ENCODE data around the gene SBK2. TPM values are rescaled to one million over a fixed set of nuclear protein-coding genes. Genes with fewer than 3 reads are reported as not detected.

Gene SBK2
- total RNA-seq, 4 donors from 2014 or later, result not detected

GRCh38 chr19:55492362-55492944 lies 44.5 kb downstream of the SBK2 start:
- H3K4me1 ChIP-seq, result peaks cover 6% of the 10 kb centered on the region in 2 donors
- intact Hi-C loops (cut with DNase I), result no loop called here
- H3K27ac ChIP-seq, result no peak overlapping the region
- H3K36me3 ChIP-seq, result no peaks in the 10 kb centered on the region
- no peaks in the 10 kb centered on the region for H3K9me3 ChIP-seq
- no peaks in the 10 kb centered on the region for H3K27me3 ChIP-seq
- 47 to 61% methylated on average over 12 of the region's 12 CpGs for WGBS, 2 donors
- no peak for DNase-seq
- H3K4me3 ChIP-seq (replicated peaks in 1 of 3), result no peak overlapping the region
- TF ChIP-seq CTCF (IDR thresholded peaks at IDR 0.05) (no peak), POLR2A (IDR thresholded peaks at IDR 0.05) (no peak)

GRCh38 chr19:55491546-55492360 lies 45.2 kb downstream of the SBK2 start:
- H3K27me3 ChIP-seq, result no peaks in the 10 kb centered on the region
- H3K9me3 ChIP-seq, result no peaks in the 10 kb centered on the region
- intact Hi-C loops (cut with DNase I), result no loop called here
- peak overlapping the region in 1 of 3 donors; percentile 8 for H3K27ac ChIP-seq
- no peak overlapping the region for H3K4me3 ChIP-seq (replicated peaks in 1 of 3)
- TF ChIP-seq CTCF (IDR thresholded peaks at IDR 0.05) (no peak), POLR2A (IDR thresholded peaks at IDR 0.05) (no peak)
- H3K36me3 ChIP-seq, result no peaks in the 10 kb centered on the region
- DNase-seq, result no peak
- peaks cover 13% of the 10 kb centered on the region in 2 donors for H3K4me1 ChIP-seq
- 67 to 82% methylated on average over 20 to 24 of the region's 24 CpGs for WGBS, 2 donors

- no peak for DNase-seq
- H3K27me3 ChIP-seq, result no peaks in the 10 kb centered on the region
- H3K4me3 ChIP-seq (replicated peaks in 1 of 3), result no peak overlapping the region
- no peaks in the 10 kb centered on the region for H3K36me3 ChIP-seq
- H3K9me3 ChIP-seq, result no peaks in the 10 kb centered on the region
- TF ChIP-seq CTCF (IDR thresholded peaks at IDR 0.05), result no peak
- TF ChIP-seq POLR2A (IDR thresholded peaks at IDR 0.05), result no peak
- WGBS, 2 donors, result 71 to 72% methylated on average over 31 to 42 of the region's 52 CpGs
- H3K4me1 ChIP-seq, result peaks cover 20 to 23% of the 10 kb centered on the region in 2 donors
- intact Hi-C loops (cut with DNase I), result no loop called here
- H3K27ac ChIP-seq, result peak overlapping the region in 2 of 3 donors; percentile 8 to 17
These were observed 46.2 kb downstream of the SBK2 start for GRCh38 chr19:55490478-55491432.

- Histone ChIP-seq H3K4me1 (peaks cover 26 to 32% of the 10 kb centered on the region in 2 donors), H3K27ac (no peak overlapping the region), H3K4me3 (replicated peaks in 1 of 3) (no peak overlapping the region), H3K27me3 (no peaks in the 10 kb centered on the region), H3K9me3 (no peaks in the 10 kb centered on the region), H3K36me3 (no peaks in the 10 kb centered on the region)
- DNase-seq, result no peak
- intact Hi-C loops (cut with DNase I), result no loop called here
- WGBS, 2 donors, result 53 to 67% methylated on average over 6 of the region's 21 CpGs
- no peak for TF ChIP-seq POLR2A (IDR thresholded peaks at IDR 0.05)
- no peak for TF ChIP-seq CTCF (IDR thresholded peaks at IDR 0.05)
These were observed 47.0 kb downstream of the SBK2 start for GRCh38 chr19:55489711-55490477.
